ENCODE data around the gene KLHL10.

The KLHL10 gene

DNA sequence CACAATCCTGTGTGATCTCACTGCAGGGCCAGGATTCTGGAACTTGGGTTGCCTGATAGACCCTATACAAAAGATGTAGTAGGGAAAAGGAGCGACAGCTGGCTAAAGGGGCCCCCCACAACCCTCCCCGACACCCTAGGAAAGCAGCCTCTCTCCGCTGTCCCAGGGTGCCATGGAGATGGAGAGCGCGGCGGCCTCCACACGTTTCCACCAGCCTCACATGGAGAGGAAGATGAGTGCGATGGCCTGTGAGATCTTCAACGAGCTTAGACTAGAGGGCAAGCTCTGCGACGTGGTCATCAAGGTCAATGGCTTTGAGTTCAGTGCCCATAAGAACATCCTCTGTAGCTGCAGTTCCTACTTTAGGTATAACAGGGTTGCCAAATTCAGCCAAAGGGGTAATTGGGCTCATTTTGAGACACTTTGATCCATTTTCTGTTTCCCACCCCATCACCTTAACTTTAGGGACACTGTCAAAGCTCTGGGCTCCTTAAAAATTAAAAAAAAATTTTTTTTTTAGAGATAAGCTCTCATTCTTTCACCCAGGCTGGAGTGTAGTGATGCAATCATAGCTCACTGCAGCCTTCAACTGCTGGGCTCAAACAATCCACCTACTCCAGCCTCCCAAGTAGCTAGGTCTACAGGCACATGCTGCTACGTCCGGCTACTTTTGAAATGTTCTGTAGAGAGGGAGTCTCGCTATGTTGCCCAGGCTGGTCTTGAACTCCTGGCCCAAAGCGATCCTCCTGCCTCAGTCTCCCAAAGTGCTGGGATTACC is at the start of gene KLHL10:
KLHL10 (plus strand) TSS at position 65 of the 778 bp plus-strand sequence; CDS start at position 173, 108 bp downstream.
- no peak for DNase-seq (ENCODE audit: low spot score)

DNA sequence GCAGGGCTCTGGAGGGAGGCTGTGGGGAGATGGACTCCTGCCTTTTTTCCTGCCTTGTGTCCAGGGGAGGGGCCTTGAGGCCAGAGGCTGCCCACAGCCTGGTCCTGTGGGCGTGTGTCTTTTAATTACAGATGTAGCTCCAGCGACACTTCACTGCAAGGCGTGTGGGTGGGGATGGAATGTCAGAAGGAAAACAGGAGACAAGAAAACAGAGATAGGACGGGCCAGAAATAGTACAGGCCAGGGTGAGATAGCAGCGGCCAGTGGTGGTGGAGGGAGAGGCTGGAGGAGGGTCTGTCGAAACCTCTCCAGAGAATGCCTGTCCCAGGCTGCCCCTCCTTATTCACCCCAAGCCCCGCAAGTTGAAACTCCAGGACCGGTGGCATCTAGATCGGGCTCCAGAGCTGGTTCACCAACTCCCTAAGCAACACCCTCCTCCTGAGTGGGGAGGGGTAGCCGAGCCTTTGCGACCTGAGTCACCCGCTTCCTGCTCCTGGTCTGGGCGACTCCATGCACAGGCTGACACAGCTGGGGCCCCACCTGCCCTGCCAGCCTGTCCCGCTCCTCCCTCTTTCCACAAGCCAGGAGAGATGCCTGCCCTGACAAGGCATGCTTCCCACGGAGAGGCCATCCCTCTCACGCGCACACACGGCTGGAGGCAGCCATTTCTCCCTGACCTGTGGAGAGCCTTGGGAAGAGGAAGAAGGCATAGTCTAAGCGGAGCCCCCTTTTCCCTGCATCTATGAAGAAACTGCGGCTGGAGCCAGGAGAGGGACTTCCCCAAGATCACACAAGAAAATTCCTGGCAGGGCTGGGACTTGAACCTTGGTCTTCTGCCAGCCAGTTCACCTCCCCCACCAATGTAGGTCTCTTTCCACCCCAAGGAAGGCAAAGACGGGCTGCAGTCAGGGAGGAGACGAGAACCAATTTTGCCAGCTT is 44.5 kb upstream of the KLHL10 start:
- no peak for DNase-seq (ENCODE audit: low spot score)

DNA sequence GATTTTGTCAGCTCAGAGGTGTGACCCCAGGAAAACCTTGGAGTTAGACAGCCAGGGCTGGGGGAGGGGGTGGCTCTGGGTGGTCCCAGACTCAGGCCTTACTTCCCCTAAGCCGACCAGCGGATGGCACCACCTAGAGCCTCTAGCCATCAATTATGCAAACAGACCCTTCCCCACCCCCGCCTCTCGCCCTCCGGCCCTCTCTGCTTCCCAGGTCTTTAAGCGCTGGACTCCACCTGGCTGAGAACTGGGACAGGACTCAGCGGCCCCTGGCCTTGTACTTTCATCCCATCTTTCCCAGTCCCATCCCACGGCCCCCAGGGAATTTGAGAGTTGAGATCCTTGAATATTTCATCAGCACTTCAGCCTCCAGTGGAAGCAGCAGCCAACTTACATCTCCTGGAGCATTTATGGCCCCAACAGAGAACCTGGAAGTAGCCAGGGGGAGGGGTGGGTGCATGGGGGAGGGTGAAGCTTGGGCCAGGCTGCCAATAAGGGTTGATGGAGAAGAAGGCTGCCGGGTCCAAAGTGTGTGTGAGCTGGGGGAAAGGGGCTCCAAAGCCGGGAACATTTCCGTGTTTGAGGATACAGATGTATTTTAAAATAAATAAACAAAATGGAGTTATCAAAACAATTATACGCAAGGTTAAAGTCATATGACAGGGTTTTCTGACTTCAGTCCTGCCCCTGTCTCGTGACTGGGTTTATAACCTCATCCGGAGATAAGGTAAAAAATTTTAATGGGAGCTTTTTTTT is 43.7 kb upstream of the KLHL10 start:
- DNase-seq (ENCODE audit: low spot score), result no peak

DNA sequence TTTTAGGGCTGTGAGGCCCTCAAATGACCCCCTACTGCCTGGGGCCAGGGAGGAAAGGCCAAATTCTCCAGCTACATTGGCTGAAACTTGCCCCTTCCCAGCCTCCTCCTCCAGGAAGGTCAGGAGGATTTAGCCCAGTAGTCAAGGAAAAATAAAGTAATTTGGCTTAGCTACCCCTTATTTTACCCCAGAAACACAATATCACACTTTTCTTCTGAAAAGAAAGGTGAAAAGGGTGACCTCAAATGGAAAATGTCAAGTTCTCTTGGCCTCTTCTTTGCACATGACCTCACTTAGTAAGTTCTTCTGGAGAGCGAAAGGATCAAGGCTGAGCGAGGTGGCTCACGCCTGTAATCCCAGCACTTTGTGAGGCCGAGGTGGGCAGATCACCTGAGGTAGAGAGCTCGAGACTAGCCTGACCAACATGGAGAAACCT is 43.1 kb upstream of the KLHL10 start:
- DNase-seq (ENCODE audit: low spot score), result no peak

DNA sequence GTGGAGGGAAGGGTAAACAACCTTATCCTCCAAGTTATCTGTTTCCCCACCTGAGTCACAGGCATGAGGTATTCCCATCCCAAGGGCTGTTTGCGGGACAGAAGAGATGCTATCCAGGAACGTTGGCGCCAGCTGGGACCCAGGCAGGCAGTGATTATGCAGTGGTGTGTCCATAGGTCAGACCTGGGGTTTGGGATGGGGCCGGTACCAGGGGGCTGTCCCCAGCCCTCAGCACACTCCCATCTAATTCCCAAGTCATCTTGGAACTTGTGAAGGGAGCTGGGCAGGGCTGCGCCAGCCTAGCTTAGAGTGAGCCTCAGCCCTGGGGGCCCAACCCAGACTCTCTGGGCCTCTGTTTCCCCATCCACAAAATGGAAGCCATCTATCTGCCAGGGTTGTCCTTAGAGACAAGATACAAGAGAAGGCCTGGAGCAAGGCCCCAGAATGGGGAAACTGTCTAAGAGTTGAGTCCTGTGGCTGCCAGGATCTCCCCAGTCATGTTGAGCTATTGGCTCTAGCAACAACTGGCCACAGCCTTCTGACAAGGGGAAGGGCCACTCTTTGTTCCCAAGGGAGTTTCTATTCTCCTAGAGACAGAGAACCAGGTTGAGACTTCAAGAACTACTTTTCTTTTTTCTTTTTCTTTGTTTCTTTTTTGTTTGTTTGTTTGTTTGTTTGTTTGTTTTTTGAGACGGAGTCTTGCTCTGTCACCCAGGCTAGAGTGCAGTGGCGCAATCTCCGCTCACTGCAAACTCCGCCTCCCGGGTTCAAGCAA is 41.3 kb upstream of the KLHL10 start:
- DNase-seq (ENCODE audit: low spot score), result no peak

DNA sequence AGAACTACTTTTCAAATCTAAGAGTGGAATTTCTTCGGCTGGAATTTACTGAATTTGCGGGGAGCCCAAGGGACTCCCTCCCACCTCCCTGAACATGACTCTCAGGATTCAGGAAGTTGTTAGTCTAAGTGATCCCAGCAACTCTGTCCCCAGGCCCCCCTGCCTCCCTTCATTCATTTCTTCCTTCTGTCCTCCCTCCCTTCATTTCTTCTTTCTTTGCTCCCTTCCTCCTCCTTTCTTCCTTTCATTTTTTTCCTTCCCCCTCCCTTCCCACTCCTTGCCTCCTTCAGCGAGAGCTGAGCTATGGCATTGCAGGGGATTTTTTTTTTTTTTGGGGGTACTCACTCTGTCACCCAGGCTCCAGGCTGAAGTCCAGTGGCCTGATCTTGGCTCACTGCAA is 40.2 kb upstream of the KLHL10 start:
- no peak for DNase-seq (ENCODE audit: low spot score)

DNA sequence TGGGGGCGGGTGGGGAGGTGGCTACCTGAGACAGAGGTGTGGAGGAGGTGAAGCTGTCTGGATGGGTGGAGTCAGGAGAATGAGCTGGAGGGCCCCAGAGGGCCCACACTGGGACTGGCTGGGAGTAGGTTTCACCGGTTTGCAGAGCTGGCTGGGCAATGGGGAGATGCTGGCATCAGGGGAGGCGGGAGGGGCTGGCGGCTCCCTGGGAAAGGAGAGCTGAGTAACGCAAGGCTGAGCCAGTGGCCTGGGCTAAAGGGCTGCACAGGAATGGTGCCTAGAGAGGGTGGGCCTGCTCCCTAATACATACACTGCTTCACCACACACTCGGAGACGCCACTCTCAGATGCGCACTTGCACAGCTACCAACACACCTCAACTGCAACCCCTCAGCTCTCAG is 38.3 kb upstream of the KLHL10 start:
- no peak for DNase-seq (ENCODE audit: low spot score)

DNA sequence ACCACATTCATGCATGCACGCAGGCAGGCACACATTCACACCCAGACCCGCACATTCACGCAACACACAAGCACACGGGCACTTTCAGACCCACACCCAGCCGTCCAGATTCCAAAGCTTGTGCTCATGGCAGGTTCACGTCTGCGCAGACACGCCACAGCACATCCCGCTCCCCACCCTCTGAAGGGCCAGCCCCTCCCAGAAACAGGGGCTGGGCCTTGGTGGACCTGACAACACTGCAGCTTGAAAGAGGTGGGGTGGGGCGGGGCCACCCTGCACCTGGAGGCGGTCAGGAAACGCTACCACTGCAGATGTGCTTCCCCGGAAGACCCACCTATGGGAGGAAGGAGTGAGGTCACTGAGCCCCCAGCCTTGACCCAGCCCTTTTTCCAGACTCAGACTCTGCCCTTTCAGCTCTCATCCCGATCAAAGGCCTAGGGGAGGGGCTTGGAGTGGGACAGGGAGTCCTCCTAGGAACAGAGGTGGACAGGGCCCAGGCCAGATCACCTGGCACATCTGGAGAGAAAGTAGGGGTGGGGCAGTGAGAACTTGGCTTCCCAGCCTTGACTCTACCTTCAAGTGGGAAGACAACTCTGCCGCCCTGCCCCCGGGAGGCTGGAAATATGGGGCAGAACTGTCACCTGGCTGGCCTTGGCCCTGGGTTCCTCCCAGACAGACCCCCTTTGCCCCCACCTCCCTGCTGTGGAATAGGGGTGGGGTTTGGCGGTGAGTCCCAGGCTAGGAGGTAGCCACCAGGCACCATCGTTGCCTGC is 36.8 kb upstream of the KLHL10 start:
- no peak for DNase-seq (ENCODE audit: low spot score)

DNA sequence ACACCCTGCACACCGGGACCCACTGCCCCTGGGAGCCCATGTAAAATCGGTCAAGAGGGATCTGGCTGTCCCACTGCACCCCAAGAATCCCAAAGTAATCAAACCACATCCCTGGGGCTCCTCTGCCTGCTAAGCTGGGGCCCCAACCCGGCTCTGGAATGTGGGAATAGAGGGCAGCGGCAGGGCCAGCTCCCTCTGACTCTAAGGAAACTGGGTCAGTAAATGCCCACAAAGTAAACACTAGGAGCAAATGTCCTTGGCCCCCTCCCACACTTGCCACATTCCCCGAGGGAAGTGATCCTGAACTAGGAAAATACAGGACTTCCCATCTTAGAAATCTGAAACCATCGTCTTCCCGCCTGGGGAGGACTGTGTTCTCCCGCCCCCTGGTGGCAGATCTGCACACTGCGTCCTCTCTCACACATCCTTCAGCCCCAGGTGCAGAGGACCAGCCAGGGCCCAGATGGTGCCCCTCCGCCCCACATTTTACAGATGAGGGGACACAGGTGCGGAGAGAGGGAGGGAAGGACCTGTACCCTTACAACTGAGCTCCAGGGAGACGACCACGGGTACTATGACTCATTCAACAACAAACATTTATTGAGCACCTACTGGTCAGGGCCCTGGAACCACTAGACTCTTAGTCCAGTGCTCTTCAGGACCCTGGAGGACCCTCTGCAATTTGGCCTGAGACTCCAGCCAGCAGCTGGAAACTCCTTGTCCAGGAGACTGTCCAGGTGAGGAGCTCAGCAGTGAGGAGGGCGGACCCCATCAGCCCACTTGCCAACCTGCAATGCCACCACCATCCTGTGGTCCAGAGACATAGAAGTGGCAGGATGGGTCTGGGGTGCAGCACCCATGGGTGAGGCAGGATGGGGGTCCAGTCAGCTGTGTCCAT is 36.0 kb upstream of the KLHL10 start:
- DNase-seq (ENCODE audit: low spot score), result peak; percentile 70

DNA sequence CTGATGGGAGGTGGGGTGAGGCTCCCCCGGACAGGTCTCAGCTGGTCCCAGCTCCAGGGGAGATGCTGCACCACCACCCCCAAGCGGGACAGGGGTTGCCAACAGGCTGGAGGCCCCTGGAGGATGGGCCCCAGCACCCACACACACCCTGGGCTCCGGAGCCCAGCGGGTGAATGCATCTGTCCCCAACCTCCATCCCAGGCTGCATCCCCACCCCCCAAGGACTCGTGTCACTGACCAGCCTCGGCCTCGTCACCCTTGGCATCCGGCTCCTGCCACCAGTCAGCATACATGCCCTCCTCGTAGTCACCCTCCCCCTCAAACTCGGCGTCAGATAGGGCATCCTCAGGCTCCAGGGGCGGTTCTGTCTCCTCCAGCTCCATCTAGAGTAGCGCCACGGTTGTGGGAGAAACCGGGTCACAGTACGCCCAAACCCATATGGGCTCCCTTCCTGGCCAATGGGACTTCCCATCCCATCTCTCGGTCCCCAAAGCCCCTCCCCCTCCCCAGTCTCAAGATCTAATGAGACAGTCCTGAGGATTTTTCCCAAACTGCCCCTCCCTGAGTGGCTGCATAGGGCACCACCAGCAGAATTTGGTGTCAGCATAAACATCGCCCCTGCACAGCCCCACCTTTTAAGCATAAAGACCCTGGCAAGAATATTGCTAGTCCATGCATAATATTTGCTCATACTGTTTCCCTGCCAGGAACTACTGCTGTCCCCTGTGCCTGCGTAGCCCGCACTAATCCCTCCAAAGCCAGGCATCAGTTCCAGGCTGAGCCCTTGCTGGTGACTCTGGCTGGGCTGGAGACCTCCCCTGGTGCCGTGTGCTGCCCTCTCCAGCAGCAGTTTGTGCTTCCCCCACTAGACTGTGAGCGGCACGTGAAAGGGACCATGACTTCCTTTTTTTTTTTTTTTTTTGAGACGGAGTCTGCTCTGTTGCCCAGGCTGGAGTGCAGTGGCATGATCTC is 34.3 kb upstream of the KLHL10 start:
- no peak for DNase-seq (ENCODE audit: low spot score)

DNA sequence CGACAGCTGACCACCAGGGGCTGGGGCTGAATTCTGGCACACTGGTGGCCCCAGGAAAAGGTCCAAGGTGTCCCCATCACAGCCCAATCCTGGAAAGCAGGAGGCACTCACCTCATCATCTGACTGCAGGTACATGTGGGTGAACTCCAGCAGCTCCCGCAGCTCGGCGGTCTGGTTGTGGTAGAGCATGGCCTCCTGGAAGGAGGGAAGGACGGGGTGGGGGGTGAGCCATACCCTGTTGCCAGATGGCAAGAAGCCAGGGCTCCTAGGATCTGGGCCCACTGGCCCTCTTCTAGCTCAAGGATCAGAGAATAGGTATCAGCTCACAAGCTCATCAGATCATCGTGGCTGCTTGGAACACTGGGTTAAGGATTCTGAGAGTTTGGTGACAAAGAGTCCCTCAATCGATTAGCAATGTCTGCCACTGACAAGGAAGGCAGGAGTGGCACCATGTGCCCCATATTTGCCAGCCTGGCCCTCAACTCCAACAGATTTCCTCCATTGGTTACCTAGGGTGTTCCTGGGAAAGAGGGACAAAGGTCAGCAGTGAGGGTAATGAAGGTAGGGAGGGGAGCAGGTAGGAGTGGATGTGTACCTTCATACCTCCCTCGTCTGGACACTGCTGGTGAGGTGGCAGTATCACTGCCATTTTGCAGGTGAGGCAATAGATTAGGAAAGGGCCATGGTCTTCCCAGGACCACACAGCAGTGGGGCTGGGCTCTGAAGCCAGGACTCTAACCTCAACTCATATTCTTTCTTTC is 30.8 kb upstream of the KLHL10 start:
- DNase-seq (ENCODE audit: low spot score), result no peak

DNA sequence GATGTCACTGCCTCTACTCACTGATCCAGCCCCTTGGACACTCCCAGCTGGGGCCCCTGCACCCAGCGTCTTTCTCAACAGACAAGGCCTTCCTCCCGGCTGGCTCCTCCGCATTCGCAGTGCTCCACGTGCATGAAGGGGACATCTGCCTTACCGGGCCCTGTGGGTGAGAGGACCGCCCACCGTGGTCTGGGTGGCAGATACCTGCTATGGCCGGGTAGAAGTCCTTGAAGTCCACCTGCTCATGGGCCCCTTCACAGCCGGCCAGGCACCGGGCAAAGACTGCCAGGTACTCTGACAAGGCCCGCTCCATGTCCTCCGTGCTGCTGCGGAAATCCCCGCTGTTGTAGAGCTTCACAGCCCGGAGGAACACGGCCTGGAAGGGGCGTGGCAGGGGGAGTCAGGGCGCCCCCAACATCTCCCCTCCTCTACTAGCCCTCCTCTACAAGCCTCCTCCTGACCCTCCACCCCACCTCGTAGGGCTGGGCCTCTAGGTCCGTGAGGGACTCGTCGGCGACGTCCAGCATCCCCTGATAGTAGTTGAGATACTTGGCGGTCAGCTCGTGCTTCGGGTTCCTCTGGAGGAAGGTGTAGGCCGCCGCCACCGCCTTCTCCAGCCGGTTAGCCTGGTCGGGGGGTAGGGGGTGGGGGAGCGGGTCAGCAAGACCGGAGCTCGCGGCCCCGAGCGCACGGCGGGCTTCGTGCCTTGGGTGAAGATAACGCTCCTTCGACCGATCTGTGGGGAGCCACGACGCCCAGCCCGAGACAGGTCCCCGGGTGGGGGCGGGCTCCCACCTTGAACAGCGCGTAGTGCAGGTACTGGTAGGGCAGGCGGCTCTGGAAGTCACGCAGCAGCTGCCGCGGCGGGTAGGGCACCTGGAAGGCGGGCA is 26.7 kb upstream of the KLHL10 start:
- DNase-seq (ENCODE audit: low spot score), result peak; percentile 4

DNA sequence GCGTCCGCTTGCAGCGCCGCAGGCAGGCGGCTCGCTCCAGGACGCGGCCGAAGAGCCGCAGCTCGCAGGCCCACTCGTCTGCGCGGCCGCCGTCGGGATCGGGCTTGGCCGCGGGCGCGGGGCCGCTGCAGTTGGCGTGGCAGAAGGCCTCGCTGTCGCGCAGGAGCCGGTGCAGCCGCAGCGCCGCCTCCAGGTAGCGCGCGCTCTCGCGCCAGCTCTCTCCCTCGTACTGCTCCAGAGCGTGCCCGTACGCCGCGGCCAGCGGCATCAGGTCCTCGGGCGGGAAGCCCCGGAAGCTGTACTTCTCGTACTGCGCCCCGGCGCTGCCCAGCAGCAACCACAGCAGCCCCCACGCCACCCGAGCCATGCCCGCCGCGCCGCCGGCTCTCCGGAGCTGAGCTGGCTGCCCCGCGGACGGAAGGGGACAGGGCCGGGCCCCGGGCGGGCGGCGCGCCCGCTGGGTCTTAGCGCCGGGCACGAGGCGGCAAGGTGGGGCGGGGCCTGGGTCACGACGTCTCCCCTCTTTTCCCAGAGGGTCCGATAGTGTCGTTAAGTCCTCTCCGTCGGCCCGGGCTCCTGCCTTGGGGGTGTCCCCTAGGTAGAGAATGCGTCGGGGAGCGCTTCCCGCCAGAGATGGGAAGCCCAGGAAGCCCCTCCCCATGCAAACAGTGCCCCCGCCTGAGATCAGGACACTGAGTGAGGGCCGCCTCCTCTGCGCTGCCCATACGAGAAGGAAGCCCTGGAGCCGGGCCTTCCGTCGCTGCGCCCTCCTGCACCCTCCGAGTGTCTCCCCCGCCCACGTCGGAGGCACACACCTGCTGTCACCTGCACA is 25.9 kb upstream of the KLHL10 start, which contains the start of gene P3H4:
P3H4 (minus strand) TSS at position 401 of the 832 bp plus-strand sequence; CDS start at position 367, 34 bp downstream.
- DNase-seq (ENCODE audit: low spot score), result peak; percentile 70

DNA sequence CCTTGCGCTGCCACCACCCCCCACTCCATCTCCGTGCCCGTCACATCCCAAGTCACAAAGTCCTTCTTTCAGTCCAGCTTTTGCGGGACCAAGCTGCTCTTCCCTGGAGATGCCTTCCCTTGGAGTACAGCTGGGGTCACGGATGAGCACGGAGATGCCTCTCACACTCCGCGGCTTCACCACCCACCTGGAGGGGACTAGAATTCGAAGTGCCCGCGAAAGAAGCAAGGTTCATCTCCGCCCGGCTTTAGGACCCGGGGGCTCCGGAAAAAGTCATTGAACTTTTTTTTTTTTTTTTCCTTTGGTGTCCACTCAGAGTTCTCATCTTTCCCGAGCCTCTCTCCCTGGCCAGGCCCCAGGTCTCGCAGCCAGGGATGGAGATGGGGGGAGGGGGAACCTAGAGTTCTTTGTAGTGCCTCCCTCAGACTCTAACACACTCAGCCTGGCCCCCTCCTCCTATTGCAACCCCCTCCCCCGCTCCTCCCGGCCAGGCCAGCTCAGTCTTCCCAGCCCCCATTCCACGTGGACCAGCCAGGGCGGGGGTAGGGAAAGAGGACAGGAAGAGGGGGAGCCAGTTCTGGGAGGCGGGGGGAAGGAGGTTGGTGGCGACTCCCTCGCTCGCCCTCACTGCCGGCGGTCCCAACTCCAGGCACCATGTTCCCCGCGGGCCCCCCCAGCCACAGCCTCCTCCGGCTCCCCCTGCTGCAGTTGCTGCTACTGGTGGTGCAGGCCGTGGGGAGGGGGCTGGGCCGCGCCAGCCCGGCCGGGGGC is 25.1 kb upstream of the KLHL10 start, which contains the start of gene FKBP10:
FKBP10 (plus strand) TSS at position 624 of the 771 bp plus-strand sequence; CDS start at position 655, 31 bp downstream.
- peak; percentile 23 for DNase-seq (ENCODE audit: low spot score)

All from CD4-positive, alpha-beta T cell treated with Interleukin-15 for 4 hours (primary cell).